Nephron progenitor cell (in vitro differentiated cells): ENCODE results near the gene PHTF2.
A peak's percentile ranks its signal among the peaks of the same experiment; 100 is the strongest.

Source experiments
- DNase-seq: peaks from one replicate; pipeline ENCODE4 v3.0.0; 2021
- H3K27ac Mint-ChIP-seq: 2 replicates; pipeline ENCODE4 v1.8.0; 2021; ENCODE audit warnings: mild to moderate bottlenecking, moderate library complexity, mixed read lengths
- H3K27me3 Mint-ChIP-seq: 2 replicates; pipeline ENCODE4 v1.8.0; 2021; ENCODE audit warnings: mild to moderate bottlenecking, low read depth, mixed read lengths; ENCODE audit not compliant: poor library complexity
- H3K36me3 Mint-ChIP-seq: 2 replicates; pipeline ENCODE4 v1.8.0; 2021; ENCODE audit warnings: low read depth, mixed read lengths
- H3K4me1 Mint-ChIP-seq: 2 replicates; pipeline ENCODE4 v1.8.0; 2021; ENCODE audit warnings: mixed read lengths
- H3K4me3 Mint-ChIP-seq: 2 replicates; pipeline ENCODE4 v1.8.0; 2021; ENCODE audit warnings: mild to moderate bottlenecking, moderate library complexity, mixed read lengths
- H3K9me3 Mint-ChIP-seq: 2 replicates; pipeline ENCODE4 v1.8.0; 2021; ENCODE audit warnings: mild to moderate bottlenecking, moderate library complexity, mixed read lengths
- CTCF ChIP-seq: fragments of 200-600 bp; sonication (generic); IDR thresholded peaks from 2 replicates; pipeline ENCODE4 v1.5.0; 2021; ENCODE audit warnings: antibody characterized with exemption

PHTF2 gene

GRCh38 chr7:77959080-77959479 lies 160.5 kb downstream of the PHTF2 start:
- Mint-ChIP-seq H3K4me3 (no peak overlapping the region), H3K27me3 (no peaks in the 10 kb centered on the region), H3K27ac (no peak overlapping the region), H3K36me3 (no peaks in the 10 kb centered on the region), H3K4me1 (peaks cover 4% of the 10 kb centered on the region), H3K9me3 (no peaks in the 10 kb centered on the region)
- DNase-seq: no peak
- no peak for TF ChIP-seq CTCF

- Mint-ChIP-seq H3K36me3 (no peaks in the 10 kb centered on the region), H3K4me3 (no peak overlapping the region), H3K4me1 (peaks cover 4% of the 10 kb centered on the region), H3K9me3 (no peaks in the 10 kb centered on the region), H3K27ac (no peak overlapping the region), H3K27me3 (no peaks in the 10 kb centered on the region)
- TF ChIP-seq CTCF: no peak
- no peak for DNase-seq
Observed at GRCh38 chr7:77960336-77960735, 161.8 kb downstream of the PHTF2 start.

- no peak for TF ChIP-seq CTCF
- H3K27me3 Mint-ChIP-seq: no peaks in the 10 kb centered on the region
- peaks cover 4% of the 10 kb centered on the region for H3K4me1 Mint-ChIP-seq
- no peaks in the 10 kb centered on the region for H3K36me3 Mint-ChIP-seq
- H3K9me3 Mint-ChIP-seq: no peaks in the 10 kb centered on the region
- H3K27ac Mint-ChIP-seq: no peak overlapping the region
- H3K4me3 Mint-ChIP-seq: no peak overlapping the region
- no peak for DNase-seq
Observed at GRCh38 chr7:77967429-77967828, 168.9 kb downstream of the PHTF2 start.

GRCh38 chr7:77971726-77972125 lies 173.2 kb downstream of the PHTF2 start:
- H3K9me3 Mint-ChIP-seq: no peaks in the 10 kb centered on the region
- TF ChIP-seq CTCF: no peak

GRCh38 chr7:77975672-77976480 lies 177.3 kb downstream of the PHTF2 start:
- peaks cover 3% of the 10 kb centered on the region for H3K27me3 Mint-ChIP-seq
- no peak overlapping the region for H3K4me3 Mint-ChIP-seq
- peaks cover 4% of the 10 kb centered on the region for H3K9me3 Mint-ChIP-seq
- H3K4me1 Mint-ChIP-seq: peaks cover 3% of the 10 kb centered on the region
- TF ChIP-seq CTCF: no peak
- DNase-seq: no peak
- no peaks in the 10 kb centered on the region for H3K36me3 Mint-ChIP-seq
- peak overlapping the region; percentile 54 for H3K27ac Mint-ChIP-seq

More at GRCh38 chr7:77971726-77972125, 173.2 kb downstream of the PHTF2 start:
- Mint-ChIP-seq H3K4me1 (no peaks in the 10 kb centered on the region), H3K36me3 (no peaks in the 10 kb centered on the region), H3K27ac (no peak overlapping the region), H3K27me3 (no peaks in the 10 kb centered on the region), H3K4me3 (no peak overlapping the region)
- no peak for DNase-seq

- no peak overlapping the region for H3K27ac Mint-ChIP-seq
- DNase-seq: no peak
- H3K9me3 Mint-ChIP-seq: peaks cover 4% of the 10 kb centered on the region
- H3K4me3 Mint-ChIP-seq: no peak overlapping the region
- no peak for TF ChIP-seq CTCF
- peaks cover 3% of the 10 kb centered on the region for H3K4me1 Mint-ChIP-seq
- peaks cover 6% of the 10 kb centered on the region for H3K27me3 Mint-ChIP-seq
- H3K36me3 Mint-ChIP-seq: no peaks in the 10 kb centered on the region
Observed at GRCh38 chr7:77979219-77979618, 180.6 kb downstream of the PHTF2 start.
